HG02884 (cell line): ENCODE measurements around the gene BEAN1.

ENCODE experiments used
- ATAC-seq: cut with Tn5 transposase; IDR thresholded peaks from one replicate; pipeline ENCODE4 v1.9.1; 2021; ENCODE audit warnings: mild to moderate bottlenecking, moderate library complexity; ENCODE audit not compliant: unreplicated experiment

The BEAN1 gene

DNA sequence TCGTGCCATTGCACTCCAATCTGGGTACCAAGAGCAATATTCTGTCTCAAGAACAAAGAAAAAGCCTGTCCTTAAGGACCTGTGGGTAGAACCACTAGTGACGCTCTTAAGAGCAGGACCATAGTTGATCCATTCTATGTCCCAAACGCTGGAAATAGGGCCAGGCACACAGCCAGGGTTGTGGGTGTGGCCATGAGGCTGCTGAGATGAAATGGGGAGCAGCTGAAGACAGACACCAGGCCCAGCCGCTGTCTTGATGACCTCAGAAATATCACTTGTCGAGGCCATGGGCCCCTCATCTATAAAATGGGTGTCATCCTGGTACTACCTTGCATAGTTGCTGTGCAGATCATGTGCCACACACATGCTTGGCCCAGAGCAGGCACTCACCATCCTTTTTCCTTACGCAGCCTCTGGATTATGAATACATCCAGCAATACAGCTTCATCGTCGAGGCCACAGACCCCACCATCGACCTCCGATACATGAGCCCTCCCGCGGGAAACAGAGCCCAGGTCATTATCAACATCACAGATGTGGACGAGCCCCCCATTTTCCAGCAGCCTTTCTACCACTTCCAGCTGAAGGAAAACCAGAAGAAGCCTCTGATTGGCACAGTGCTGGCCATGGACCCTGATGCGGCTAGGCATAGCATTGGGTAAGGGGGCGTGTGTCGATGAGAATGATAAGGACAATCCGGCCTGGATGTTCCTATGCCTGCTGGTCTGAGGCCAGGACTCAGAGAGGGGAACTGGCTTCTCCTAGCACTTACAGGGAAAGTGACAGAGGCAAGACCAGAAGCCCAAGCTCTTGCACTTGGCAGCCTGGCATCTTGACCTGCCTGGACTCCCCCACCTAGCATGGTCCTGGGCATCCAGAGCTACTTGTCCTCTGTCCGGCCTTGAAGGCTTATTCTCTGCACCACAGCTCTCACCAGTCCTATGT, 35.1 kb upstream of the BEAN1 start:
- no peak for ATAC-seq

- ATAC-seq = no peak
These were observed 31.1 kb upstream of the BEAN1 start for GRCh38 chr16:66395806-66396555.

GRCh38 chr16:66397736-66398433, 29.2 kb upstream of the BEAN1 start:
- no peak for ATAC-seq

DNA sequence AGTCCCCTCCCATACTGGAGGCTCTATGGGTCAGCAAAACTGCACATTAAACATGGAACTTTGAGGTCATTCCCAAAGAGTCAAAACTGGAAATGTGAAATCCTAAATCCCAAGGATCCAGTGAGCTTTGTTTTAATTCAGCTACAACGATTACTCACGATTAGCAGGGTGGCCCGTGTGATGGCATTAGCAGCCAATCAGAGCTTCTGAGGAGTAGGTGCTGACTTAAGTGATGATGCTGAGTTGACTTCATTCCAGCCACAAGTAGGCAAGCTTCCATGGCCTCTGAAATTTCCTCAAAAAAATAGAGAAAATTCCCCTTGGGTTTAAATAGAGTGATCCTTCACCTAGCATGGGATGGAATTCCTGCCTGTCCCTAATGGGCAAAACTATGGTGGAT, 28.1 kb upstream of the BEAN1 start:
- no peak for ATAC-seq

GRCh38 chr16:66399930-66400329, 27.2 kb upstream of the BEAN1 start:
- no peak for ATAC-seq

DNA sequence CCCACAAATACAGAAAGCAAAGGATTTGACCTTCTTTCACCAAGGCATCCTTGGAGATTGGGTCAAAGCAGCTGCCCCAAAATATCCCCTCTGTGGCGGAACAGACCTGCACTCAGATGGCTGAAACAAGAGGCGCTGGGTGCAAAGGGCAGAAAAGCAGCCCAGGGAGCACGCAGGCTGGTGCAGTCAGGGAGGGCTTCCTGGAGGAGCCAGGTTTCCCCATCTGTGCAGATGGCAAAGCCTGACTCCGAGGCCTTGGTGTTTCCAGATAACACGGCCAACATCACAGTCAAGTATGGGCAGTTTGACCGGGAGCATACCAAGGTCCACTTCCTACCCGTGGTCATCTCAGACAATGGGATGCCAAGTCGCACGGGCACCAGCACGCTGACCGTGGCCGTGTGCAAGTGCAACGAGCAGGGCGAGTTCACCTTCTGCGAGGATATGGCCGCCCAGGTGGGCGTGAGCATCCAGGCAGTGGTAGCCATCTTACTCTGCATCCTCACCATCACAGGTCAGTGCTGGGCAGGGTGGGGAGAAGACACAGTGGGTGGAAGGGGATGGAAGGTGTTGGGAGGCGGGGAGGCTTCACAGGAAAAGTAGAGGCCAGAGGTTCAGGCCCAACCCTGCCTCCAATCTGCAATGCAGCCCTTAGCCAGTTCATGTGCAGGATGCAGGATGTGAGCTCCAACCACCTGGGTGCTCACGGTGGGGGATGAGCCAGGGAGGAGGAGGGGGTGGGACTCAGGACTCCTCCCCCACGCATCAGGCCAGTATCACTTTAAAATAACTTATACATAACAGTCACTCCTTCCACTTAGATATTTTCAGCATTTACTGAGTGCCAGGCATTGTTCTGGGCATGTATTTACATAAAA, 26.4 kb upstream of the BEAN1 start:
- ATAC-seq = no peak

GRCh38 chr16:66401610-66402009, 25.5 kb upstream of the BEAN1 start:
- ATAC-seq = no peak

DNA sequence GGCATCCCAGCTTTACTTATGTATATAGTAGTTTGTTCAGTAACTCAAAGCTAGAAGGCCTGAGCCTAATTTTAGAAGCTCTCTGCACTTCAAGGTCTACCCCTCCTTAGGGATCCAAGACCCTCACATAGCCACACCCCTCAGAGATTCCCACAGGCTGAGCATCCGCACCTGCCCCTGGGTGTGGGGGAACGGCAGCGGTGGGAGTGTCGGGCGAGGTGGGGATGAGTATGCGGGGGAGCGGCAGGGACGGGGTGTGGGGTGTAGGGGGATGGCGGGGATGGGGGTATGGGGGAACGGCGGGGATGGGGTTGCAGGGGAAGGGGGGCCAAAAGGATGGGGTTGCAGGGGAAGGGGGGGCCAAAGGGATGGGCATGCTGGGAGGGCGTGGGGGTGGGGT, 24.9 kb upstream of the BEAN1 start:
- no peak for ATAC-seq

GRCh38 chr16:66402591-66403230, 24.4 kb upstream of the BEAN1 start:
- no peak for ATAC-seq

DNA sequence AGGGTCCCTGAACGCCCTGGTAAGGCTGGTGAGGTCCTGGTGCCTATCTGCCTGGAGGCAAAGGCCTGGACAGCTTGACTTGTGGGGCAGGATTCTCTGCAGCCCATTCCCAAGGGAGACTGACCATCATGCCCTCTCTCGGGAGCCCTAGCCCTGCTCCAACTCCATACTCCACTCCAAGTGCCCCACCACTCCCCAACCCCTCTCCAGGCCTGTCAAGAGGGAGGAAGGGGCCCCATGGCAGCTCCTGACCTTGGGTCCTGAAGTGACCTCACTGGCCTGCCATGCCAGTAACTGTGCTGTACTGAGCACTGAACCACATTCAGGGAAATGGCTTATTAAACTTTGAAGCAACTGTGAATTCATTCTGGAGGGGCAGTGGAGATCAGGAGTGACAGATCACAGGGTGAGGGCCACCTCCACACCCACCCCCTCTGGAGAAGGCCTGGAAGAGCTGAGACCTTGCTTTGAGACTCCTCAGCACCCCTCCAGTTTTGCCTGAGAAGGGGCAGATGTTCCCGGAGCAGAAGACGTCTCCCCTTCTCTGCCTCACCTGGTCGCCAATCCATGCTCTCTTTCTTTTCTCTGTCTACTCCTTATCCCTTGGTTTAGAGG, 23.5 kb upstream of the BEAN1 start:
- ATAC-seq = no peak

DNA sequence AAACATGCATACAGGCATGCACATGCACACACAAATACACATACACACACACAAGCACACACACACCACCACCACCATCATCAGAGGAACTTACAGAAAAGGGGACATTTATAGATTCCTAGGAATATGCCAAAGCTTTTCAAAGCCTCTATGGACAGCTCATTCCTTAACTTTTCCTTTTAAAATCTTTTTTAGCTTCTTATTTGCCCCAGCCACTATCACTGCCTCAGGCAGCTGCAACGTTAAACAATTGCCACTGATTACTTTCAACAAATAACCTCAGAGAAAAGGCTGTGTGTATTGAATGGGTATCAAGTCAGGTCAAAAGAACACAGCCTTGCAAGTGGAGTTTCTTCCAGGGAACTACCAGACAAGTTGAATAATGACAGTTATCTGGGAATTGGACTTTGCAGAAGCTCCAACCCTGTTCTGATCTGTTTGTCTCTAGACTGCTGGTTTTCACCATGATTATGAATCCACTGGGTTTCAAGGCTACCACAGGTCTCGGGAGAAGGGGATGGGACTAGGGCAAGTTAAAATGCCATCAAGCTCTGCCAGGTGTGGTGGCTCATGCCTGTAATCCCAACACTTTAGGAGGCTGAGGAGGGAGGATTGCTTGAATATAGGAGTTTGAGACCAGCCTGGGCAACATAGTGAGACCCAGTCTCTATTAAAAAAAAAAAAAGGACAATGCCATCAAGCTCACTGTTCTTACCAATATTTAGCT, 21.9 kb upstream of the BEAN1 start:
- no peak for ATAC-seq

GRCh38 chr16:66406534-66407221, 20.4 kb upstream of the BEAN1 start:
- peak; percentile 78 for ATAC-seq

DNA sequence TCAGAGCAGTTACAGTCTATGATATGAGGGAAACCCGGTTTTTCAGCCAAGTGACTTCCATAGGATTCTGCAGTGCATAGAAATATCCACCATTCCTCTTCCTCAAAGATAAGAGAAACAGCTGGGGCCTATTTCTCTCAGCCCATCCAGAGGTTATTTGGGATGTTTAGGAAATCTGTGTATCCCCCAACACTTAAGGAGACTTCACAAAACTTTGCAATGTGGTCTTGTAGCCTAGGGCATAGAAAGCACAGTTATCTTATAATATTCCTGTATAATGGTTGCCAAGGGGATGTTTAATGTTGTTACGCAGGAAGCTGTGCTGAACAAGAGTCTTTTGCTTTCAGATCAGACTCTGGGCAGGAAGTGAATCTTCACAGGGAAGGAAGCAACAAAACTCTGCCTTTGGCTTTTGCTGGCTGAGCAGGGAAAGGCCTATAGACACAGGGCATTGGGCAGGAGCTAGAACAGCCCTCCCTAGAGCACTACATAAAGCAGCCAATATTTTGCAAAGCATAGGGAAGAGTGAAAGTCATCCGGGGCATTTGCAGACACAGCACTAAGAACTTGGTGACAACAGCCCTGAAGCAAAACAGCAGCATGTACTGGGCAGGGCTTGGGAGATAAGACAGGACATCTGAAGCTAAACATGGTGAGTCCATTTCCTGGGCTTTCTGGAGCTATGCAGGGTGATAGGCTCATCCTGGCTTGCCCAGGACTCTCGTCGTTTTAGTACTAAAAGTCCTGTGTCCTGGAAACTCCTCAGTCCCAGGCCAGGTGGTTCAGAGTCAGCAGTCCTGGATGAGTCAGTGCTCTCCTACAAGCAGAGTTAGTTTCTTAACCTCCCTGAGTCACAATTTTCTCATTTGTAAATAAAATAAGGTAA, 18.7 kb upstream of the BEAN1 start:
- no peak for ATAC-seq

DNA sequence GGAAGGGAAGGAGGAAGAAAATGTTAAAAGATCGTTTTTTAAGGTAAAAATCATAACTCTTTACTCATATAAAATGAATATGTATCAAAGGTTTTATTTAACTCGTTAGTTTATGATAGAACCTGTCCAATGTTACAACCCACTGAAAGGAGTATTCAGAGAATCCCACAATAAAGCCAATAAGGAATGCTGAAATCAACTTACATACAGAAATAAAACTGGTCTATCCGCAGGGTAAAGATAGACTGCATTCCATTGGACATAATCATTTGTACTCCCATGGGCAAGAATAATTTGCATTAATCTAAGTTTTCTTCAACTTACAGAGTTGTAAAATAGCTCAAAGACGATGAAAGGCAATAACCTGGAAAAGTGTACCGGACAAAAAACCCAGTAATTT, 17.9 kb upstream of the BEAN1 start:
- ATAC-seq = no peak

DNA sequence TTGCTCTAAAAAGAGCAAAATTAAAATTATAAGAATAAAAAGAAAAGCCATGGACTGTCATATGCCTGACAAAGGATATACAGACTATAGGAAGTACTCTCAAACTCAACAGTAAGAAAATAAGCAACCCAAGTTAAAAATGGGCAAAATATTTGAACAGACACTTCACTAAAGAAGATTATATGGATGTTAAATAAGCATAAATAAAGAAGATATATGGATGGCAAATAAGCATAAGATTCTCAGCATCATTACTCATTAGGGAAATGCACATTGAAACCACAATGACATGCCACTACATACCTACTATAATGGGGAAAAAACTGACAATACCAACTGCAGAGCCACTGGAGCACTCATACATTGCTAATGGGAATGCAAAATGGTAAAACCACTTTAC, 14.9 kb upstream of the BEAN1 start:
- no peak for ATAC-seq

DNA sequence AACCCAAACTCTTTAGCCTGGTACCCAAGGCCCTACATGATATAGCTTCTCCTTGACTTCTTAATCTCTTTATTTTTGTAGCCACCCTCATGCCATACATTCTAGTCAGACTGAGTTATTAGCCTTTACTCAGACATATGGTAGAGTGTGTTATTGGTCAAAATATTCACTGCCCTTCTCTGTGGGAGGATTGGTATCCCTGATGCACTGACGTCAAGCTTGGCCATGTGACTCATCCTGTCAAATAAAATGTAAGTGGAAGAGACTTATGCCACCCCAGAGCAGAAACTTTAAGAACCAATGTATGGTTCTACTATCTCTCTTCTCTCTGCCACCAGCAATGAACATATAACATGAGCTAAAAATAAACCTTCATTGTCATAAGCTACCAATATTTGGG, 12.2 kb upstream of the BEAN1 start:
- ATAC-seq = no peak

- no peak for ATAC-seq
These were observed 11.0 kb upstream of the BEAN1 start for GRCh38 chr16:66416136-66416535.
